GM23338 (cell line): ENCODE measurements around the gene PCDH1. TPM values are rescaled to one million over a fixed set of nuclear protein-coding genes. Genes with fewer than 3 reads are reported as not detected.
A peak's percentile ranks its signal among the peaks of the same experiment; 100 is the strongest.

Source experiments
- NANOG ChIP-seq: IDR thresholded peaks from 2 replicates; pipeline ENCODE4 v1.6.1; 2016; ENCODE audit warnings: antibody characterized with exemption, borderline replicate concordance
- REST ChIP-seq: IDR thresholded peaks from one replicate; pipeline ENCODE4 v1.6.1; 2018; ENCODE audit warnings: antibody characterized with exemption; ENCODE audit not compliant: unreplicated experiment
- ZNF114 ChIP-seq: fragments of 250-450 bp; sonication (Bioruptor Pico); IDR thresholded peaks from 2 replicates; pipeline ENCODE4 v1.5.0; 2020; ENCODE audit warnings: mild to moderate bottlenecking, moderate library complexity
- ZNF462 ChIP-seq: fragments of 250-450 bp; sonication (Bioruptor Pico); IDR thresholded peaks from 2 replicates; pipeline ENCODE4 v1.5.0; 2020; ENCODE audit warnings: mild to moderate bottlenecking, moderate library complexity
- polyA plus RNA-seq: library from polyadenylated mRNA; unstranded; fragments of >200 nt; fragmentation: Nextera tagmentation; extraction: Ambion mirVana; gene quantifications from 2 replicates; pipeline ENCODE4 v1.2.1, GENCODE V29; 2016
- total RNA-seq: library from RNA; depleted of rRNA; stranded (reverse); fragments of >200 nt; shearing (Covaris generic); gene quantifications from 2 replicates; pipeline ENCODE4 v1.2.3, GENCODE V29; 2014

Gene PCDH1
- total and polyA plus RNA-seq, 2 experiments from 2014 or later, result 26.2 to 183 TPM

- TF ChIP-seq ZNF462 (CRISPR knock-in tag), result no peak
- no peak for TF ChIP-seq NANOG
- no peak for TF ChIP-seq ZNF114 (CRISPR knock-in tag)
- peak; percentile 16 for TF ChIP-seq REST
Measured at GRCh38 chr5:141849415-141850243, 28.6 kb downstream of the PCDH1 start (continued).
